Umbilical cord (tissue), 2 donors: ENCODE results near the gene FYB2. TPM values are rescaled to one million over a fixed set of nuclear protein-coding genes. Genes with fewer than 3 reads are reported as not detected.

Experiments
- DNase-seq: peaks from one replicate; pipeline ENCODE4 v3.0.0-alpha.2; 2015; ENCODE audit warnings: low spot score
- total RNA-seq: library from RNA; depleted of rRNA; stranded (reverse); fragments of >200 nt; gene quantifications from one replicate; pipeline ENCODE4 v1.2.3, GENCODE V29; 2014; ENCODE audit warnings: low replicate concordance; ENCODE audit not compliant: insufficient read depth

The FYB2 gene
- 15.6 TPM for total RNA-seq

- DNase-seq = no peak
These were observed at the start of gene FYB2 for GRCh38 chr1:56819387-56819899. FYB2 (minus strand) TSS chr1:56819404; CDS start chr1:56819290, 114 bp downstream.

GRCh38 chr1:56868761-56869160, 49.6 kb upstream of the FYB2 start:
- peak; percentile 3 for DNase-seq

- no peak for DNase-seq
These were observed 48.3 kb upstream of the FYB2 start for GRCh38 chr1:56867491-56867890.

GRCh38 chr1:56866656-56867055, 47.5 kb upstream of the FYB2 start:
- no peak for DNase-seq

- no peak for DNase-seq
These were observed 45.2 kb upstream of the FYB2 start for GRCh38 chr1:56864430-56864829.

- no peak for DNase-seq
These were observed 44.2 kb upstream of the FYB2 start for GRCh38 chr1:56863265-56863992.

- no peak for DNase-seq
These were observed 40.1 kb upstream of the FYB2 start for GRCh38 chr1:56859287-56859686.

GRCh38 chr1:56856186-56856585, 37.0 kb upstream of the FYB2 start:
- DNase-seq = no peak

- no peak for DNase-seq
These were observed 36.0 kb upstream of the FYB2 start for GRCh38 chr1:56855190-56855589.

GRCh38 chr1:56854521-56855099, 35.4 kb upstream of the FYB2 start, which contains the start of gene C8A:
C8A (plus strand) TSS chr1:56854797; CDS start chr1:56854902, 105 bp downstream.
- no peak for DNase-seq

- no peak for DNase-seq
These were observed 33.3 kb upstream of the FYB2 start for GRCh38 chr1:56852476-56852875.

GRCh38 chr1:56850922-56851321, 31.7 kb upstream of the FYB2 start:
- DNase-seq = no peak

GRCh38 chr1:56850411-56850810, 31.2 kb upstream of the FYB2 start:
- no peak for DNase-seq

GRCh38 chr1:56849750-56850149, 30.5 kb upstream of the FYB2 start:
- no peak for DNase-seq

- DNase-seq = no peak
These were observed 26.1 kb upstream of the FYB2 start for GRCh38 chr1:56845343-56845742.

- no peak for DNase-seq
These were observed 25.4 kb upstream of the FYB2 start for GRCh38 chr1:56844545-56845136.

GRCh38 chr1:56843544-56843943, 24.3 kb upstream of the FYB2 start:
- DNase-seq = no peak

GRCh38 chr1:56838759-56839158, 19.6 kb upstream of the FYB2 start:
- no peak for DNase-seq

GRCh38 chr1:56837244-56837939, 18.2 kb upstream of the FYB2 start:
- DNase-seq = peak; percentile 90

GRCh38 chr1:56836359-56836758, 17.2 kb upstream of the FYB2 start:
- no peak for DNase-seq

GRCh38 chr1:56835657-56836056, 16.5 kb upstream of the FYB2 start:
- no peak for DNase-seq
